CD4-positive, alpha-beta T cell treated with Interleukin-17A for 4 hours (primary cell): Measurements from ENCODE around the gene NAPG.
"Not testable (repeated sequence)": the region's sequence is repeated elsewhere in the genome, so short reads cannot be mapped to it uniquely, and the experiment has no call there.

Experiments used
- DNase-seq: peaks from one replicate; pipeline ENCODE4 v3.0.0-alpha.2; 2020; ENCODE audit warnings: mixed read lengths

The NAPG gene

DNA sequence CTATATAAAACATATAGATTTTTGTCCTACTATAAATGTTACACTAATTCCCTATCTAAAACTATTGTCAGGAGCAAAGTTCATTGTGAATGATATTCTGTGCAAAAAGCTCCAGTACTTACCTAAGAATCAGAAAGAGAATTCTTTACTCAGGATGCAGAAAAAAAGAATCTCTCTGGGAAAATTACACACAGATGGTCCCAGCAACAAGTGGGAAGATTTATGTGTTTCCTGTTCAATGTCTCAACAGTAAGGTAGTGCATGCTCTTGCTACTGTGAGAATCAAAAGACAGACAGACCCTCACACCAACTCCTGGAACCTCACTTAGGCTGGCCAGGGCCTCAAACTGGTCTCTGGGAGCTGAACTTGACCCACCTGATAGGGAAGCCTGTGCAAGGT is 11.2 kb upstream of the NAPG start:
- DNase-seq = no peak

GRCh38 chr18:10515456-10515855 is 10.4 kb upstream of the NAPG start:
- no peak for DNase-seq

DNA sequence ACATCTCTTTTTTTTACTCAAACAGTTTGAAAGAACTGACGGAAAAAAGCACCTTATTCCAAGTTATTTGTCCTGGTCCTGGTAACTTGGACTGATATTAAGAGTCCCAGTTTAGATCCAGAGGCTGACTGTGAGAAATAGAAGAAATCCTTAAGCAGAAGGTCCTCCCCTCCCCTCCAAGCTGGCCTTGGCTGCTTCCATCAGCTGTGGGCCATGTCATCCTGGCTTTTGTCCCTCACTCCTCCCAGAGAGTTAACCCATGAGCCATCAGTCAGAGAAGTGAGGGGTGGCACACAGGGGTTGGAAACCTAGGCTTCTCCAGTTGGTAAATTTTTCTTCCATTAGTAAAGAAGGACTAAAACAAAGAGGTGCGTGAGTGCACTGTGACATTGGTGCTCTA is 9.7 kb upstream of the NAPG start:
- no peak for DNase-seq

DNA sequence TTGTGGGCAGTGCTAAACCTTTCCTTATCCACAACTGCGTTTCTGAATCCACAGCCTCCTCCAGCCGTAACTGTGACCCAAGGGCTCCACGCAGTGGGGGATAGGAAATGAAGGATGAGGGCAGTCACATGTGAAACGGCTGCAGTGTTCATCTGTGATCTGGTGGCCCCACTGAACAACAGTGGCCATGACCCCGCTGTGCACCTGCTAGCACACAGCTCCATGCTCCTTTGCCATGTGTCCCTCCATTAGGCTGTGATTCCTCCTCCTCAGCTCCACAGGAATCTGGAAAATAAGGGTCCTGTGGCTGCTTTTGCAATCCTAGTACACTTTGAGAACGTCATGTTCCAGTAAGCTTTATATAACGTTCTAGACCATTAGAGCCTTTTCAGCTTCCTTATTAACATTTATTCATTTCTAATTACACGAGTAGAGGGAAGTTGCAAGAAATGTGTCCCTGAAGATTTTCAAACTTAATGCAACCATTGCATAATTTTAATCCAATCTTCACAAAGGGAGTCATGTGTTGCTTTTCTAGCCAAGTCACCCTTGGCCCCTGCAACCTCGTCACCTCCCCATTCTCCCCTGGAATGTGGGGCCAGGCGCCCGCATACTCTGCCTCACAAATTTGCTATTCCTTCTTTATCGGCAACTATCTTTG is 7.1 kb upstream of the NAPG start:
- DNase-seq = no peak

GRCh38 chr18:10519366-10519765 is 6.5 kb upstream of the NAPG start:
- DNase-seq = no peak

GRCh38 chr18:10519999-10520935 is 5.6 kb upstream of the NAPG start:
- peak; percentile 70 for DNase-seq

DNA sequence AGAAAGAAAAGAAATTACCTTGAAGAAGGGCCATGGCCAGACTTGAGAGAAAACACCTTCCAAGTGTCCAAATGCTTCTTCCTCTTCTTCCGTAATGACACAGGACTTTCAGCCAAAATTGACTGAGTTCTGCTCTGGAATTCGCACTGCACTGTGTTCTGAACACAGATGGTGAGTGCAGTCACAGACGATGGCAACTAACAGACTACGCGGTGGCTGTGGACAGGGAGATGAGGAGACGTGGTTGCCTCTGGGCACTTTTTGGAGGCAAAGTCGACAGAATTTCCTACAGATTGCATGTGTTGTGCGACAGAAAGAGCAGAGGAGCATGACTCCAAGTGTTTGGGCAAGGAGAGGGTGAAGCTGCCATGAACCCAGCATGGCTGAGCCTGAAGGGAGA is 4.3 kb upstream of the NAPG start:
- DNase-seq = no peak

DNA sequence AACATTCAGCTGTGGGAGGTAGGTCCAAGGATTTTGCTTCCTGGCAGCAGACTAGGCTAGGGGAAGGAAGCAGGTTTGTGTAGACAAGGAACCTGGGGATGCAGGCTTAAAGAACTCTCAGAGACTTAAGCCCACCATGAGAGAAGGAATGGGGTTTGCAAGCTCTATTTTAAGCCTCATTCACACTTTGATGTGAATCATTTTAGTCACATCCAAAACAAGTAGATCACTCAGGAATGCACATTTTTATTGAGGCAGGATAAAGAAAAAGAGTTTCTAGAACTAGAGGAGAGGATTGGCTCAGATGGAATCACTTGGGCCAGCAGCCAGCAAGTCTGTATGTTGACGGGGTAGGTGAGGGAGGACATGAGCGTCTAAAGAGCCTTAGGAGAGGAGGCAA is 3.3 kb upstream of the NAPG start:
- no peak for DNase-seq

DNA sequence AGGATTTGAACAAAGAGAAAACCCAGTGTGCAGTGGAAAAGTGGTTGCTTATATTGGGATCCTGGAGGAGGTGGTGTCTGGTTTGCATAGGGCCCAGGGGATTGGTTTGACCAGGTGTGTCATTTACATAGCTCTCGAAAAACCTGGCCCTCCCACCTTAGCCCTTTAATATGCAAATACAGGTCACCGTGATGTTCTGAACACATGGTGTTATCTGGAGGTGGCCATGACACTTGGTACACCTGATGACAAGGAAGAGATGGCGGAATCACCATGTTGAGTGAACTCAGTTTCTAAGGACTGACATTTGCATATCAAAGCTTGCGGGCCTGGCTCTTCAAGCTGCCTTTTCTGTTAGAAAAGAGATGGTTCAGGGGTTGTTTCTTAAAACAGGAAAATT is 2.3 kb upstream of the NAPG start:
- DNase-seq = no peak

DNA sequence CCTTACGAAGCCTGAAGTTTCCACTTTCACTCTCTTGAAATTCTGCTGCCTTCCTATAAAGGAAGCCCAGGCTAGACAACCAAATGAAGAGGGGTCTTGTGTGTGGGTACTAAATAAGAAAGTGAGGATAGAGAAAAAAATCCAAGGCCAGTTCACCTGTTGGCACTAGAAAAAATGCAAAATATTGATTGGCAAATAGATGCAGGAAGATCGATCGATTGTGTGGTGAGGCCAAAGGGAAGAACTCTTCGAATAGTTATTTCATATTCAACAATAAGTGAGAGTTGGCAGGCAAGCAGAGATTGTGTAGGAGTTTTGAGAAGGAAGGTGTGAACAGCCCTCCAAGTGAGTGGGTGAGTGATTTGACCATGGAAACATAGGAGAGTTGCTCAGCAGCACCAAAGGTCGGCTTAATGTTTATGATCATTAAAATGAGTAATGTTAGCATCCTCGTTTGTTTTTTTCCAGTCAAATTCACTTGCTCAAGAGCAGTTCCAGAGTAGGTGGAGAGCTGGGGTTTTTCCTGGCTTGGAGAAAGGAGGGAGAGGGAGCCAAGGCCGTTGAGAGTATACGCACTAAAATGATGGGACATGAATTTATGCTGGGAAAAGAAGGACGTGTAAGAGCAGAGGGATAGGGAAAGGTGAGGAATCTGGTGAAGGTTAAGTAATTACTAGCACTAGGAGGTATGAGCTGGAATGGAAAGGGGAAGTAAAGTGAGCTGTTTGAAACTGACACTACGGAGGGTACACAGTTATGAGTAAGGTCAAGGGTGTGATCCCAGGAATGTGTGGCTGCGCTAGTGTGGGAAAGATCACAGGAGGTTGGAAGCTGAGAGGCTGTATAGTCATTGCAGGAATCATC is 1.1 kb upstream of the NAPG start:
- no peak for DNase-seq

- no peak for DNase-seq
Measured at GRCh38 chr18:10525371-10525691, 496 bp upstream of the NAPG start.

DNA sequence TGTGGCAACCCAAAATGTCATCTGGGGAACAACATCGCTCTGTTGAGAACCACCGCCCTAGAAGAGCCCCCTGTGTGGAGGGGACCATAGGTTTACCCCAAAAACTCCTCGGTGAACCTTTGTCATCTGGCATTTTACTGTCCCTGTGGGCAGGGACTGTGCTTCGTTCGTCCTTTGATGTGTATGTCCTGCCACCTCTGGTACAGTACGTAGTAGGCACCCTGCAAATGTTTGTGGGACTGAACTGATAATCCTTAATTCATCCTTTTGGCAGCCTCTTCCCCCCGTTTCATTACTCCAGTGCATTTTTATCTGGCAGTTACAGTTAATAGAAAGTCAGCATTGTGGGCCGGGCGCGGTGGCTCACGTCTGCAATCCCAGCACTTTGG is 728 bp downstream of the NAPG start:
- no peak for DNase-seq

GRCh38 chr18:10528439-10528838 is 2.6 kb downstream of the NAPG start:
- DNase-seq = no peak

DNA sequence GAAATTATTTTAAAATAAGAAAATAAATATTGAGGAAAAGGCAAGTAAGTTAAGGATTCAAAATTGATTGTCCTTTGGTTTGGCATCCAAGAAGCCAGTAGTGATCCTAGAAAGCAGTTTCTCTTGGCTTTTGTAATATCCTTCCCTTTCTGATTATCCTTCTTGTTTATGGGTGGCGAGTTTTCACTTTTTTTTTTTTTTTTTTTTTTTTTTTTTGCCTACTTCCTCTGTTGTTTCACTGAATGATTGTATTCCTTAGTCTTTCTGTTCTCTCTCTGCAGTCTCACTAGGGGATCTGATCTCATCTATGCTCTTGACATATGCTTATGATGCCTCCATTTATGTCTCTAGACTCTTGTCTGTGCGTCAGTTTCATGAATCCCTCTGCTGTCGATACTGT is 4.2 kb downstream of the NAPG start:
- DNase-seq = no peak

GRCh38 chr18:10530852-10531251 is 5.0 kb downstream of the NAPG start:
- DNase-seq = peak; percentile 28

GRCh38 chr18:10533111-10533510 is 7.3 kb downstream of the NAPG start:
- no peak for DNase-seq

DNA sequence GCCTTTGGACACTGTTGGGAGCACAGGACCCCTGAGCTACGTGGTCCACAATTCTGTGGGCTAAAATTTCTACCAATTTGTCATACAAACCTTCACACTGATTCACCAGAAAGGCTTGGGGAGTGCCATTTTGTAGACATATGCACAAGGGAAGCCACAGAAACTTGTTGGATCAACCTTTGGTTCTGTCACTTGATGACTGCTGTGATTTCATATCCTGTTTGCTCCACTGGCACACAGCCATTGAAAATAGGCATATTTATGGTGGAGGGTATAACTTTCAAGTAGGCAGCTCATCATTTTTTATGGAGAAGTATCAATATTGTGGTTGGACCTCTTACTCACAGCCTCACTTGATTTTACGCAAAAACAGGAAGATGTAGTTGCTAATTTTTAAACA is 10.5 kb downstream of the NAPG start:
- no peak for DNase-seq

- DNase-seq = no peak
Measured at GRCh38 chr18:10537765-10538164, 11.9 kb downstream of the NAPG start.

- DNase-seq = not testable (repeated sequence)
Measured at GRCh38 chr18:10539124-10539523, 13.3 kb downstream of the NAPG start.

DNA sequence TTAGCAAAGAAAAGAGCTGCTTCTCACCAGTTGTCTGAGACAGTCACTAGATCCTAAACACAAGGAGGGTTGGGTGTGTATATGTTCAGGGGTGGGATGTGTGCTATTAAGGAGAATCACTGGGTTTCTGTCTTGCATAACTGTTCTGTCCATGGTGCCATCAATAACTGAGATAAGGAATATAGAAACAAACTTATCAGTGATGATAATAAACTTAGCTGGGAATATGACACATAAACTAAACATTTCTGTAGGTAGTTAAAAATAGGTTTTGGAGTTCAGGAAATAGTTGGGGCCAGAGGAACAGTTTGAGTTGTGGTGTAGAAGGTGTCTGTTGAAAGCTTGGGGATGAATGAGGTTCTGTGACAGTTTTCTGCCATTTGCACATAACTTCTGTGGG is 17.4 kb downstream of the NAPG start:
- no peak for DNase-seq

GRCh38 chr18:10544093-10544748 is 18.4 kb downstream of the NAPG start:
- no peak for DNase-seq

GRCh38 chr18:10546557-10547300 is 20.9 kb downstream of the NAPG start:
- DNase-seq = no peak
